H9 (cell line): ENCODE results near the gene FERMT1. TPM values are rescaled to one million over a fixed set of nuclear protein-coding genes. Genes with fewer than 3 reads are reported as not detected.

Source experiments
- DNase-seq: peaks from one replicate; pipeline ENCODE4 v3.0.0-alpha.2; 2017
- H2AFZ ChIP-seq: one replicate; pipeline ENCODE4 v1.6.1; 2013; ENCODE audit warnings: mild to moderate bottlenecking, low read length, control low read depth, moderate library complexity
- H2AK5ac ChIP-seq: 2 replicates; pipeline ENCODE4 v1.6.1; 2013; ENCODE audit warnings: low read length, control low read depth, mixed read lengths; ENCODE audit not compliant: insufficient read length
- H2BK120ac ChIP-seq: one replicate; pipeline ENCODE4 v1.6.1; 2013; ENCODE audit warnings: low read depth, mild to moderate bottlenecking, low read length, control low read depth, inconsistent platforms; ENCODE audit not compliant: poor library complexity, severe bottlenecking
- H2BK12ac ChIP-seq: 2 replicates; pipeline ENCODE4 v1.6.1; 2013; ENCODE audit warnings: low read length, control low read depth, mixed read lengths, low read depth; ENCODE audit not compliant: insufficient read length
- H2BK15ac ChIP-seq: 2 replicates; pipeline ENCODE4 v1.6.1; 2013; ENCODE audit warnings: low read depth, low read length, control low read depth
- H2BK20ac ChIP-seq: one replicate; pipeline ENCODE4 v1.6.1; 2013; ENCODE audit warnings: low read depth, mild to moderate bottlenecking, low read length, control low read depth, inconsistent platforms; ENCODE audit not compliant: poor library complexity, severe bottlenecking
- H2BK5ac ChIP-seq: 2 replicates; pipeline ENCODE4 v1.6.1; 2013; ENCODE audit warnings: low read length, control low read depth, mixed read lengths; ENCODE audit not compliant: insufficient read length
- H3K14ac ChIP-seq: 2 replicates; pipeline ENCODE4 v1.6.1; 2013; ENCODE audit warnings: low read length, control low read depth; ENCODE audit not compliant: insufficient read depth
- H3K18ac ChIP-seq: 2 replicates; pipeline ENCODE4 v1.6.1; 2013; ENCODE audit warnings: low read depth, mild to moderate bottlenecking, mixed read lengths, low read length, control low read depth; ENCODE audit not compliant: insufficient read length
- H3K23ac ChIP-seq: 2 replicates; pipeline ENCODE4 v1.6.1; 2013; ENCODE audit warnings: low read length, control low read depth, mixed read lengths, low read depth; ENCODE audit not compliant: insufficient read length
- H3K23me2 ChIP-seq: 2 replicates; pipeline ENCODE4 v1.6.1; 2013; ENCODE audit warnings: low read depth, mild to moderate bottlenecking, mixed read lengths, low read length, control low read depth; ENCODE audit not compliant: insufficient read length, poor library complexity, severe bottlenecking
- H3K27ac ChIP-seq: 2 replicates; pipeline ENCODE4 v1.5.1; 2013; ENCODE audit warnings: low read length, control low read depth, mixed read lengths, low read depth; ENCODE audit not compliant: insufficient read length
- H3K27me3 ChIP-seq: 2 replicates; pipeline ENCODE4 v1.6.1; 2013; ENCODE audit warnings: low read length, control low read depth, inconsistent platforms; ENCODE audit not compliant: insufficient read depth
- H3K4ac ChIP-seq: 2 replicates; pipeline ENCODE4 v1.6.1; 2013; ENCODE audit warnings: low read depth, mild to moderate bottlenecking, control low read depth, inconsistent platforms, low read length, moderate library complexity
- H3K4me1 ChIP-seq: 2 replicates; pipeline ENCODE4 v1.6.1; 2013; ENCODE audit warnings: low read length, control low read depth, inconsistent platforms; ENCODE audit not compliant: insufficient read depth
- H3K4me2 ChIP-seq: 2 replicates; pipeline ENCODE4 v1.6.1; 2013; ENCODE audit warnings: low read length, control low read depth, mixed read lengths; ENCODE audit not compliant: insufficient read length, insufficient read depth
- H3K56ac ChIP-seq: 2 replicates; pipeline ENCODE4 v1.6.1; 2013; ENCODE audit warnings: low read depth, mild to moderate bottlenecking, mixed read lengths, low read length, control low read depth; ENCODE audit not compliant: insufficient read length
- H3K79me1 ChIP-seq: 2 replicates; pipeline ENCODE4 v1.6.1; 2013; ENCODE audit warnings: low read depth, mild to moderate bottlenecking, moderate library complexity, low read length, control low read depth, inconsistent platforms; ENCODE audit not compliant: insufficient read depth, poor library complexity, severe bottlenecking
- H3K79me2 ChIP-seq: 2 replicates; pipeline ENCODE4 v1.6.1; 2013; ENCODE audit warnings: low read length, control low read depth, inconsistent platforms; ENCODE audit not compliant: insufficient read depth
- H3K9ac ChIP-seq: 2 replicates; pipeline ENCODE4 v1.6.1; 2013; ENCODE audit warnings: low read length, control low read depth, mixed read lengths; ENCODE audit not compliant: insufficient read length; ENCODE audit errors: extremely low read depth
- H3K9me3 ChIP-seq: one replicate; pipeline ENCODE4 v1.6.1; 2013; ENCODE audit warnings: low read depth, low read length, inconsistent platforms; ENCODE audit not compliant: control insufficient read depth
- H3T11ph ChIP-seq: one replicate; pipeline ENCODE4 v1.6.1; 2013; ENCODE audit warnings: mild to moderate bottlenecking, low read length, control low read depth, inconsistent platforms
- H4K20me1 ChIP-seq: one replicate; pipeline ENCODE4 v1.6.1; 2013; ENCODE audit not compliant: control insufficient read depth, insufficient read length, insufficient read depth
- H4K5ac ChIP-seq: 2 replicates; pipeline ENCODE4 v1.6.1; 2013; ENCODE audit warnings: low read depth, mild to moderate bottlenecking, mixed read lengths, low read length, control low read depth; ENCODE audit not compliant: insufficient read length
- H4K8ac ChIP-seq: replicated peaks from 2 replicates; pipeline ENCODE4 v1.6.1; 2013; ENCODE audit warnings: low read length, control low read depth, mixed read lengths, low read depth; ENCODE audit not compliant: insufficient read length
- H4K91ac ChIP-seq: 2 replicates; pipeline ENCODE4 v1.6.1; 2013; ENCODE audit warnings: low read depth, mild to moderate bottlenecking, moderate library complexity, mixed read lengths, low read length, control low read depth; ENCODE audit not compliant: insufficient read length
- H3K27ac Mint-ChIP-seq, 3 experiments: 2 replicates in 2 of 3; 3 replicates in 1 of 3; pipeline ENCODE4 v1.8.0; 2020 to 2021; ENCODE audit warnings: mixed read lengths in 3 of 3, mild to moderate bottlenecking in 1 of 3, moderate library complexity in 1 of 3
- H3K27me3 Mint-ChIP-seq: 2 replicates; pipeline ENCODE4 v1.8.0; 2021; ENCODE audit warnings: low read depth, mild to moderate bottlenecking, moderate library complexity, mixed read lengths
- H3K36me3 Mint-ChIP-seq, 3 experiments: 2 replicates in 2 of 3; 3 replicates in 1 of 3; pipeline ENCODE4 v1.8.0; 2020 to 2021; ENCODE audit warnings: low read depth in 3 of 3, mixed read lengths in 3 of 3; ENCODE audit not compliant: insufficient read depth in 1 of 3
- H3K4me1 Mint-ChIP-seq, 2 experiments: 2 replicates each; pipeline ENCODE4 v1.8.0; 2020; ENCODE audit warnings: mixed read lengths in 2 of 2
- H3K4me3 Mint-ChIP-seq, 2 experiments: 2 replicates in 1 of 2; 3 replicates in 1 of 2; pipeline ENCODE4 v1.8.0; 2020 to 2021; ENCODE audit warnings: mild to moderate bottlenecking in 2 of 2, mixed read lengths in 2 of 2, moderate library complexity in 1 of 2
- H3K9me3 Mint-ChIP-seq, 2 experiments: 2 replicates in 1 of 2; 3 replicates in 1 of 2; pipeline ENCODE4 v1.8.0; 2020; ENCODE audit warnings: mild to moderate bottlenecking in 2 of 2, mixed read lengths in 2 of 2, moderate library complexity in 1 of 2
- WGBS: extraction: QIAGEN DNeasy Blood & Tissue Kit; methylation state at CpG from one replicate; pipeline ENCODE4 v1.1.7; 2013; ENCODE audit warnings: missing lambda C conversion rate, low lambda C conversion rate, mixed read lengths; ENCODE audit not compliant: insufficient read length; ENCODE audit errors: extremely low coverage; 5-methylcytosine and 5-hydroxymethylcytosine counted together
- total RNA-seq: library from RNA; stranded (reverse); gene quantifications from 2 replicates; pipeline ENCODE4 v1.2.1, GENCODE V29; 2021
- TF ChIP-seq, protein P1 (sequence below): fragments of 200-600 bp; sonication (generic); conservative IDR thresholded peaks from 3 replicates; pipeline ENCODE4 v1.8.0; 2021; ENCODE audit warnings: antibody characterized with exemption, mild to moderate bottlenecking

The FERMT1 gene
- total RNA-seq, 1 experiment from 2014 or later: 9.6 TPM

DNA sequence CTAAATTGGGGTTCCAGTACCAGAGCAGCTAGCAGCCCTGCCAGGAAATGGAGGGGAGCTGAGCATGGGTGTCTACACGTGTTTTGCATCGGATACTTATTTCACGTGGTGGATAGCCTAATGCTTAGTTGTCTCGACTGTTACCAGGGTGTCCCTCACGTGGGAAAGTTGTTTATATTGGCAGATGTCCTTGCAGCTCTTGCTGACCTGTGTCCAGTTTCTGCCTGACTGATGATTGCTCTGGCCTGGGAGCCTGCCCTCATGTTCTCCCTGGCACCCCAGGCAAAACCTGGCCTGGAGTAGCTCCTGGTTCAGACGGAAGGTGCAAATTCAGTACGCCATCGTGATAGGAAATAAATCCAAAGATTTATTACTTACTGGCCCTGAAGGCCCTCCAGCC, 11.8 kb upstream of the FERMT1 start:
- no peak overlapping the region for H3K9ac ChIP-seq
- no peaks in the 10 kb centered on the region for H3K79me1 ChIP-seq
- Mint-ChIP-seq H3K36me3 (no peaks in the 10 kb centered on the region), H3K4me1 (0 out of 4 replicates have a peak, but pooled peaks cover 0 to 3% of the 10 kb centered on the region in 2 experiments), H3K27me3 (peaks cover 32% of the 10 kb centered on the region), H3K4me3 (no peak overlapping the region), H3K9me3 (no peaks in the 10 kb centered on the region), H3K27ac (no peak overlapping the region)
- H2BK12ac ChIP-seq: no peak overlapping the region
- H3K56ac ChIP-seq: no peak overlapping the region
- H3K23ac ChIP-seq: no peak overlapping the region
- H3K79me2 ChIP-seq: no peaks in the 10 kb centered on the region
- H2BK5ac ChIP-seq: no peak overlapping the region
- H2BK15ac ChIP-seq: no peak overlapping the region
- H2BK120ac ChIP-seq: no peak overlapping the region
- H3K27ac ChIP-seq: no peak overlapping the region
- H3T11ph ChIP-seq: no peak overlapping the region
- H4K5ac ChIP-seq: no peak overlapping the region
- no peak overlapping the region for H3K4ac ChIP-seq
- H3K4me2 ChIP-seq: no peak overlapping the region
- TF ChIP-seq, protein P1, sequence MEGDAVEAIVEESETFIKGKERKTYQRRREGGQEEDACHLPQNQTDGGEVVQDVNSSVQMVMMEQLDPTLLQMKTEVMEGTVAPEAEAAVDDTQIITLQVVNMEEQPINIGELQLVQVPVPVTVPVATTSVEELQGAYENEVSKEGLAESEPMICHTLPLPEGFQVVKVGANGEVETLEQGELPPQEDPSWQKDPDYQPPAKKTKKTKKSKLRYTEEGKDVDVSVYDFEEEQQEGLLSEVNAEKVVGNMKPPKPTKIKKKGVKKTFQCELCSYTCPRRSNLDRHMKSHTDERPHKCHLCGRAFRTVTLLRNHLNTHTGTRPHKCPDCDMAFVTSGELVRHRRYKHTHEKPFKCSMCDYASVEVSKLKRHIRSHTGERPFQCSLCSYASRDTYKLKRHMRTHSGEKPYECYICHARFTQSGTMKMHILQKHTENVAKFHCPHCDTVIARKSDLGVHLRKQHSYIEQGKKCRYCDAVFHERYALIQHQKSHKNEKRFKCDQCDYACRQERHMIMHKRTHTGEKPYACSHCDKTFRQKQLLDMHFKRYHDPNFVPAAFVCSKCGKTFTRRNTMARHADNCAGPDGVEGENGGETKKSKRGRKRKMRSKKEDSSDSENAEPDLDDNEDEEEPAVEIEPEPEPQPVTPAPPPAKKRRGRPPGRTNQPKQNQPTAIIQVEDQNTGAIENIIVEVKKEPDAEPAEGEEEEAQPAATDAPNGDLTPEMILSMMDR: no peak
- H4K8ac ChIP-seq: no peak overlapping the region
- no peak overlapping the region for H4K91ac ChIP-seq
- WGBS: no CpG with 5 or more reads among the region's 8 CpGs
- no peak overlapping the region for H3K14ac ChIP-seq
- no peaks in the 10 kb centered on the region for H3K27me3 ChIP-seq
- no peaks in the 10 kb centered on the region for H3K9me3 ChIP-seq
- no peak for DNase-seq
- H3K23me2 ChIP-seq: no peaks in the 10 kb centered on the region
- H3K18ac ChIP-seq: no peak overlapping the region
- H3K4me1 ChIP-seq: no peaks in the 10 kb centered on the region
- H2BK20ac ChIP-seq: no peak overlapping the region
- H2AFZ ChIP-seq: no peak overlapping the region
- no peak overlapping the region for H2AK5ac ChIP-seq
- H4K20me1 ChIP-seq: no peaks in the 10 kb centered on the region
